ENCODE data around the gene PRKG2.

PRKG2 gene

DNA sequence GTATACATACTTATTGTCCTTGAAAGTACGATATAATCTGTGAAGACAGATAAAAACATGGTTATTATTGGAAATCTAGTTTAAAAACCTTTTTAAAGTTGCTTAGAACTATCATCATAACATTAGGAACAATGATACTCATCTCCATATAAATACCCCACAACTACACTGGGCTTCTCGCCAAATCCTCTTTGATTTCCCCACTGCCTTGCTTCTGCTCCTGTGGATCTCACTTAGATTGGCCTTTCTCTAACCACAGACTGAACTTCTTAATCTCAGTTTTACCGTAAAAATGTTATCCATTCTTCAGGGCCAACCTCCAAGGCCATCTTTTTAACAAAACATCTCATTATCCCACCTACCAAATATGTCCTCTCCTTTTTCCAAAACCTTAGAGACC is 77.6 kb downstream of the PRKG2 start:
- Histone ChIP-seq H3K27ac (ENCODE audit: low read depth, low read length) (no peak overlapping the region), H3K4me3 (ENCODE audit: low read depth in 1 of 2, low read length in 2 of 2) (no peak overlapping the region), H3K27me3 (ENCODE audit: control insufficient read depth in 1 of 2, insufficient read depth in 2 of 2, low read length in 2 of 2) (no peaks in the 10 kb centered on the region)

DNA sequence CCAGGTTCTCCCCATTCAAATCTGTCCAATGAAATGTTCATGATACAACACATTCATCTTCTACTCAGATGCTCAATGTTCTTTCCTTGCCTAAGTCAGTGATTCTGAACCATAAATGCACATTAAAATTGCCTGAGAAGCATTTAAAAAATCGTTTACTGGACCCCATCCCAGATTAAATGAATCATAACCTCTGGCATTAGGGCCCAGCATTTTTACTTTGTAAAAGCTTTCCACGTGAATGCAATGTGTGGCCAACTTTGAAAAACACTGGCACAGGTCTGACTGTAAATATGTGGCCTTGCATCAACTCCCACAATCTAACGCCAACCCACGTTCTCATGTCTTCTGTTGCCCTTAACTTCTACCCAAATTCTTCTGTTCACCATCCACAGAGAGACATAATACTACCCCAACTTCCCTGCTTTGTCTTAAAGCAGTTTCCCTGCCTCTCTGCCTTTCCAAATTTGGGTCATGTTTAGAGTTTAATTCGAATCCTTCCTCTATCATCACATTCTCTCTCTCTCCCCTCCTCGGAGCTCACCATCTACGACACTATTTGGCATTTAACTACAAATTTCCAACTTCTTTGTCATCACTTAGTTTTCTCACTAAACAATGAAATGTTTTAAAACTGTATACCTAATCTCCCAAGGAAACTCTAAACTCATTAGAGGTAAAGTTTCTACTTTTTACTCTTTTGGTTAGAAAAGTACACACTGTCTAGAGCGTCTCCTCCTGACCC is 78.7 kb downstream of the PRKG2 start:
- no peaks in the 10 kb centered on the region for H3K9me3 ChIP-seq (ENCODE audit: control insufficient read depth in 1 of 2, low read length in 2 of 2)
- no peak overlapping the region for H3K27ac ChIP-seq (ENCODE audit: low read depth, low read length)
- H3K27me3 ChIP-seq (ENCODE audit: control insufficient read depth in 1 of 2, insufficient read depth in 2 of 2, low read length in 2 of 2), result no peaks in the 10 kb centered on the region
- H3K36me3 ChIP-seq (ENCODE audit: control insufficient read depth in 1 of 2, insufficient read depth in 2 of 2, low read length in 2 of 2), result no peaks in the 10 kb centered on the region
- no peak overlapping the region for H3K4me3 ChIP-seq (ENCODE audit: low read depth in 1 of 2, low read length in 2 of 2)
- H3K9ac ChIP-seq (ENCODE audit: low read depth in 1 of 2, low read length in 2 of 2), result no peak overlapping the region
- no peaks in the 10 kb centered on the region for H3K4me1 ChIP-seq (ENCODE audit: control insufficient read depth in 1 of 2, insufficient read depth in 2 of 2, low read length in 2 of 2)

More for the DNA sequence above, 77.6 kb downstream of the PRKG2 start:
- Histone ChIP-seq H3K36me3 (ENCODE audit: control insufficient read depth in 1 of 2, insufficient read depth in 2 of 2, low read length in 2 of 2) (no peaks in the 10 kb centered on the region), H3K4me1 (ENCODE audit: control insufficient read depth in 1 of 2, insufficient read depth in 2 of 2, low read length in 2 of 2) (no peaks in the 10 kb centered on the region), H3K9ac (ENCODE audit: low read depth in 1 of 2, low read length in 2 of 2) (no peak overlapping the region), H3K9me3 (ENCODE audit: control insufficient read depth in 1 of 2, low read length in 2 of 2) (no peaks in the 10 kb centered on the region)

DNA sequence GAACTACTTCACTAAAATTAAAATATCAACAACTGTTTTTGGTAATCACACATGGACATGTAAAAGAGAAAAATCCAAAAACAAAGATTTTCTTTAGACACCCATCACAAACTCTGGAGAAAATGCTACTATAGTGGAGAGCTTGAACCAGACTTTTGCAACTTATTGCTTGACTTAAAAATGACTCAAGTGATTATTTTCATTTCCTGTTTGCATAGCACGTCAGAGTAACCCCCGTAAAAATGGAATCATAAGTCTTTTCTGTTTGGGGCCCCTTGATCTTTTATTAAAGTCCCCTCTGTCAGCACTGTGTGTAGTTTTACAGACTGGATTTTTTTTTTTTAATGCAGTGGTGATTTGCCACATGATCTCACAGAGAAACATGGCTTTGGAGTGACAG is 79.5 kb downstream of the PRKG2 start:
- no peak overlapping the region for H3K9ac ChIP-seq (ENCODE audit: low read depth in 1 of 2, low read length in 2 of 2)
- H3K36me3 ChIP-seq (ENCODE audit: control insufficient read depth in 1 of 2, insufficient read depth in 2 of 2, low read length in 2 of 2), result no peaks in the 10 kb centered on the region
- H3K27ac ChIP-seq (ENCODE audit: low read depth, low read length), result no peak overlapping the region
- no peak overlapping the region for H3K4me3 ChIP-seq (ENCODE audit: low read depth in 1 of 2, low read length in 2 of 2)
- H3K4me1 ChIP-seq (ENCODE audit: control insufficient read depth in 1 of 2, insufficient read depth in 2 of 2, low read length in 2 of 2), result no peaks in the 10 kb centered on the region
- no peaks in the 10 kb centered on the region for H3K9me3 ChIP-seq (ENCODE audit: control insufficient read depth in 1 of 2, low read length in 2 of 2)
- H3K27me3 ChIP-seq (ENCODE audit: control insufficient read depth in 1 of 2, insufficient read depth in 2 of 2, low read length in 2 of 2), result no peaks in the 10 kb centered on the region

DNA sequence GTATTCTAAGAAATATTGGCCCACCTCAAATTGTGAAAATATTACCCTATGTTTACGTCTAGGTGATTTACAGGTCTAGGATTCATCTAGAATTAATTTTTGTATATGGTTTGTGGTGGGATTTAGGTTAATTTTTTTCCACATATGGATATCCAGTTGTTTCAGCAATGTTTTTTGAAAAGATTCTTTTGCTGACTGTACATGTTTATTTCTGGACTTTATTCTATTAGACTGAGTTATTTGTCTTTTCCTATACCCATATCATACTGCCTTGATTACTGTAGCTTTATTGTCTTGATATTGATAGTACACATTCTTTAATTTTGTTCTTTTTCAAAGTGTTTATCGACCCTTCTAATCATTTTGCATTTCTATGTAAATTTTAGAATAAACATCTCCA is 83.5 kb downstream of the PRKG2 start:
- no peaks in the 10 kb centered on the region for H3K36me3 ChIP-seq (ENCODE audit: control insufficient read depth in 1 of 2, insufficient read depth in 2 of 2, low read length in 2 of 2)
- H3K4me1 ChIP-seq (ENCODE audit: control insufficient read depth in 1 of 2, insufficient read depth in 2 of 2, low read length in 2 of 2), result no peaks in the 10 kb centered on the region
- H3K9ac ChIP-seq (ENCODE audit: low read depth in 1 of 2, low read length in 2 of 2), result no peak overlapping the region
- no peak overlapping the region for H3K27ac ChIP-seq (ENCODE audit: low read depth, low read length)
- no peaks in the 10 kb centered on the region for H3K27me3 ChIP-seq (ENCODE audit: control insufficient read depth in 1 of 2, insufficient read depth in 2 of 2, low read length in 2 of 2)
- no peaks in the 10 kb centered on the region for H3K9me3 ChIP-seq (ENCODE audit: control insufficient read depth in 1 of 2, low read length in 2 of 2)
- H3K4me3 ChIP-seq (ENCODE audit: low read depth in 1 of 2, low read length in 2 of 2), result no peak overlapping the region

DNA sequence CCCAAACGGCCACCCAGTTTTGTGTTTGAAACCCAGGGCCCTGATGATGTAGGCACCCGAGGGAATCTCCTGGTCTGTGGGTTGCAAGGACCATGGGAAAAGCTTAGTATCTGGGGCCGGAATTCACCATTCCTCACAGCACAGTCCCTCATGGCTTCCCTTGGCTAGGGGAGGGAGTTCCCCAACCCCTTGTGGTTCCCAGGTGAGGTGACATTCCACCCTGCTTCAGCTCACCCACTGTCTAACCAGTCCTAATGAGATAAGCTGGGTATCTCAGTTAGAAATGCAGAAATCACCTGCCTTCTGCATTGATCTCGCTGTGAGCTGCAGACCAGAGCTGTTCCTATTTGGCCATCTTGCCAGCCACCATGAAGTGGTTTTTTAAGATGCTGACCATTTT is 84.0 kb downstream of the PRKG2 start:
- H3K36me3 ChIP-seq (ENCODE audit: control insufficient read depth in 1 of 2, insufficient read depth in 2 of 2, low read length in 2 of 2), result no peaks in the 10 kb centered on the region
- H3K4me3 ChIP-seq (ENCODE audit: low read depth in 1 of 2, low read length in 2 of 2), result no peak overlapping the region
- no peak overlapping the region for H3K9ac ChIP-seq (ENCODE audit: low read depth in 1 of 2, low read length in 2 of 2)
- no peaks in the 10 kb centered on the region for H3K4me1 ChIP-seq (ENCODE audit: control insufficient read depth in 1 of 2, insufficient read depth in 2 of 2, low read length in 2 of 2)
- no peak overlapping the region for H3K27ac ChIP-seq (ENCODE audit: low read depth, low read length)
- no peaks in the 10 kb centered on the region for H3K27me3 ChIP-seq (ENCODE audit: control insufficient read depth in 1 of 2, insufficient read depth in 2 of 2, low read length in 2 of 2)
- H3K9me3 ChIP-seq (ENCODE audit: control insufficient read depth in 1 of 2, low read length in 2 of 2), result no peaks in the 10 kb centered on the region

DNA sequence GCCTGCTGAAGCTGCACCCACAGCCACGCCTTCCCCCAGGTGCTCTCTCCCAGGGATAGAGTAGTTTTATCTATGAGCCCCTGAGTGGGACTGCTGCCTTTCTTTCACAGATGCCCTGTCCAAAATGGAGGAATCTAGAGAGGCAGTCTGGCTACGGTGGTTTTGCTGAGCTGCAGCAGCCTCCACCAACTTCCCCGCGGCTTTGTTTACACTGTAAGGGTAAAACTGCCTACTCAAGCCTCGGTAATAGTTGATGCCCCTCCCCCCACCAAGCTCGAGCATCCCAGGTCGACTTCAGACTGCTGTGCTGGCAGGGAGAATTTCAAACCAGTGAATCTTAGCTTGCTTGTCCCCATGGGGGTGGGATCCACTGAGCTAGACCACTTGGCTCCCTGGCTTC is 84.5 kb downstream of the PRKG2 start:
- no peaks in the 10 kb centered on the region for H3K9me3 ChIP-seq (ENCODE audit: control insufficient read depth in 1 of 2, low read length in 2 of 2)
- H3K4me3 ChIP-seq (ENCODE audit: low read depth in 1 of 2, low read length in 2 of 2), result no peak overlapping the region
- no peaks in the 10 kb centered on the region for H3K4me1 ChIP-seq (ENCODE audit: control insufficient read depth in 1 of 2, insufficient read depth in 2 of 2, low read length in 2 of 2)
- H3K9ac ChIP-seq (ENCODE audit: low read depth in 1 of 2, low read length in 2 of 2), result no peak overlapping the region
- no peaks in the 10 kb centered on the region for H3K36me3 ChIP-seq (ENCODE audit: control insufficient read depth in 1 of 2, insufficient read depth in 2 of 2, low read length in 2 of 2)
- H3K27ac ChIP-seq (ENCODE audit: low read depth, low read length), result no peak overlapping the region
- H3K27me3 ChIP-seq (ENCODE audit: control insufficient read depth in 1 of 2, insufficient read depth in 2 of 2, low read length in 2 of 2), result no peaks in the 10 kb centered on the region

DNA sequence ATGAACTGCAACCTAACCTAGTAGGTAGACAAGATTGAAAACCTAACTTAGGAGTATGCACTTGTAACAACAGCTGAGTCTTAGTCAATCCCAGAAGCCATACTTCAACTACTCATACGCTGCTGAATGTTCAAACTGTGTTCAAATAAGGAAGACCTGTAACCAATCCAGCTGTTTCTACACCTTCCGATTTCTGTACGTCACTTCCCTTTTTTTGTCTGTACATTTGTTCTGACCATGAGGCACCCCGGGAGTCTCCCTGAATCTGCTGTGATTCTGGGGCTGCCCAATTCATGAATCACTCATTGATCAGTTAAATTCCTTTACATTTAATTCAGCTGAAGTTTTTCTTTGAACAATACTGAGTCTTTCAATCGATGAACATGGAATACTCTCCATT is 95.0 kb downstream of the PRKG2 start:
- no peak overlapping the region for H3K27ac ChIP-seq (ENCODE audit: low read depth, low read length)
- no peak overlapping the region for H3K9ac ChIP-seq (ENCODE audit: low read depth in 1 of 2, low read length in 2 of 2)
- no peaks in the 10 kb centered on the region for H3K27me3 ChIP-seq (ENCODE audit: control insufficient read depth in 1 of 2, insufficient read depth in 2 of 2, low read length in 2 of 2)
- H3K9me3 ChIP-seq (ENCODE audit: control insufficient read depth in 1 of 2, low read length in 2 of 2), result no peaks in the 10 kb centered on the region
- H3K4me3 ChIP-seq (ENCODE audit: low read depth in 1 of 2, low read length in 2 of 2), result no peak overlapping the region
- no peaks in the 10 kb centered on the region for H3K36me3 ChIP-seq (ENCODE audit: control insufficient read depth in 1 of 2, insufficient read depth in 2 of 2, low read length in 2 of 2)
- H3K4me1 ChIP-seq (ENCODE audit: control insufficient read depth in 1 of 2, insufficient read depth in 2 of 2, low read length in 2 of 2), result no peaks in the 10 kb centered on the region

DNA sequence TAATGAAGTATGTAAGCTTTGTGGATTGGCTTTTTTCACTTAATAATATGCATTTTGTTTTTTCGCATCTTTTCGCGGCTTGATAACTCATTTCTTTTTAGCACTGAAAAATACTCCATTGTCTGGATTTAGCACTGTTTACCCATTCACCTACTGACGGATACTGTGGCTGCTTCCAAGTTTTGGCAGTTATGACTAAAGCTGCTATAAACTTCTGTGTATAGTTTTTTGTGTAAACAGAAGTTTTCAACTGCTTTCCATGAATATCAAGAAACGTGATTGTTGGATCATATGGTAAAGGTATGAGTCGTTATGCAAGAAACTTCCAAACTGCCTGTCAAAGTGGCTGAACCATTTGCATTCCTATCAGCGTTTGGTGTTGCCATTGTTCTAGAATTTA is 96.9 kb downstream of the PRKG2 start:
- Histone ChIP-seq H3K9ac (ENCODE audit: low read depth in 1 of 2, low read length in 2 of 2) (no peak overlapping the region), H3K4me3 (ENCODE audit: low read depth in 1 of 2, low read length in 2 of 2) (no peak overlapping the region), H3K27ac (ENCODE audit: low read depth, low read length) (no peak overlapping the region), H3K9me3 (ENCODE audit: control insufficient read depth in 1 of 2, low read length in 2 of 2) (no peaks in the 10 kb centered on the region), H3K4me1 (ENCODE audit: control insufficient read depth in 1 of 2, insufficient read depth in 2 of 2, low read length in 2 of 2) (peaks cover 0 to 6% of the 10 kb centered on the region in 2 donors), H3K36me3 (ENCODE audit: control insufficient read depth in 1 of 2, insufficient read depth in 2 of 2, low read length in 2 of 2) (no peaks in the 10 kb centered on the region), H3K27me3 (ENCODE audit: control insufficient read depth in 1 of 2, insufficient read depth in 2 of 2, low read length in 2 of 2) (no peaks in the 10 kb centered on the region)

DNA sequence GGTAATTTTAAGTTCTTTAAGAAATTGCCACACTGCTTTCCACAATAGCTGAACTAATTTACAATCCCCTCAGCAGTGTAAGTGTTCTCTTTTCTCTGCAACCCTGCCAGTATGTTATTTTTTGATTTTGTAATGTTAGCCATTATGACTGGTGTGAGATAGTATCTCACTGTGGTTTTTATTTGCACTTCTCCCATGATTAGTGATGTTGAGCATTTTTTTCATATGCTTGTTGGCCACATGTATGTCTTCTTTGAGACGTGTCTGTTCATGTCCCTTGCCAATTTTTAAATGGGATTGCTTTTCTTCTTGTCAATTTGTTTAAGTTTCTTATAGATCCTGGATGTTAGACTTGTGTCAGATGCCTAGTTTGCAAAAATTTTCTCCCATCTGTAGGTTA is 98.5 kb downstream of the PRKG2 start:
- H3K9ac ChIP-seq (ENCODE audit: low read depth in 1 of 2, low read length in 2 of 2), result no peak overlapping the region

DNA sequence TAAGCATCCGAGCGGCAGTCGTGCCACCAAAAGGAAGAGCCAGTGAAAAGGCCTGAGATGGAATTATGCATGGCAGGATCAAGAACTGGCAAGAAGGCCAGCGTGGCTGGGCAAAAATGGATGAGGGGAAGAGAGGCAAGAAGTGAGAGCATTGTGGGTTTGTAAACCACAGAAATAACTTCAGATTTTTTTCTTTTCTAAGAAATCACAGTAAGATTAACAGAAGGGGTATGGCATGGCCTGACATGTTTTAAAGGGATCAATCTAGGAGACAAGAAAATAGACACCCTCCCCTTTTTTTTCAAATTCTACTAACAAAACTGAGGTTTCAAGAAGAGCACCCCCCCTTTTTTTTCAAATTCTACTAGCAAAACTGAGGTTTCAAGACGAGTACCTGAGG is 102.0 kb downstream of the PRKG2 start:
- Histone ChIP-seq H3K9me3 (ENCODE audit: control insufficient read depth in 1 of 2, low read length in 2 of 2) (no peaks in the 10 kb centered on the region), H3K27me3 (ENCODE audit: control insufficient read depth in 1 of 2, insufficient read depth in 2 of 2, low read length in 2 of 2) (no peaks in the 10 kb centered on the region), H3K27ac (ENCODE audit: low read depth, low read length) (no peak overlapping the region), H3K36me3 (ENCODE audit: control insufficient read depth in 1 of 2, insufficient read depth in 2 of 2, low read length in 2 of 2) (no peaks in the 10 kb centered on the region), H3K4me1 (ENCODE audit: control insufficient read depth in 1 of 2, insufficient read depth in 2 of 2, low read length in 2 of 2) (peaks cover 6% of the 10 kb centered on the region in 2 donors), H3K9ac (ENCODE audit: low read depth in 1 of 2, low read length in 2 of 2) (no peak overlapping the region), H3K4me3 (ENCODE audit: low read depth in 1 of 2, low read length in 2 of 2) (no peak overlapping the region)

More for the DNA sequence above, 98.5 kb downstream of the PRKG2 start:
- Histone ChIP-seq H3K27me3 (ENCODE audit: control insufficient read depth in 1 of 2, insufficient read depth in 2 of 2, low read length in 2 of 2) (no peaks in the 10 kb centered on the region), H3K36me3 (ENCODE audit: control insufficient read depth in 1 of 2, insufficient read depth in 2 of 2, low read length in 2 of 2) (no peaks in the 10 kb centered on the region), H3K4me1 (ENCODE audit: control insufficient read depth in 1 of 2, insufficient read depth in 2 of 2, low read length in 2 of 2) (peaks cover 0 to 6% of the 10 kb centered on the region in 2 donors), H3K4me3 (ENCODE audit: low read depth in 1 of 2, low read length in 2 of 2) (no peak overlapping the region), H3K9me3 (ENCODE audit: control insufficient read depth in 1 of 2, low read length in 2 of 2) (no peaks in the 10 kb centered on the region), H3K27ac (ENCODE audit: low read depth, low read length) (no peak overlapping the region)

Measured in duodenal mucosa (tissue), 2 donors.